H1 (cell line): ENCODE data around the gene VWA5A. TPM values are rescaled to one million over a fixed set of nuclear protein-coding genes. Genes with fewer than 3 reads are reported as not detected.

Experiments used
- ATF2 ChIP-seq: IDR thresholded peaks from 2 replicates; pipeline ENCODE4 v1.6.1; 2012; ENCODE audit warnings: low read length, inconsistent platforms
- ATF3 ChIP-seq: IDR thresholded peaks from 2 replicates; pipeline ENCODE4 v1.6.1; 2011; ENCODE audit warnings: low read depth, mild to moderate bottlenecking, low read length; ENCODE audit not compliant: insufficient read depth
- CTCF ChIP-seq, 3 experiments: IDR thresholded peaks; 1 replicate in 2 of 3; 2 replicates in 1 of 3; pipeline versions ENCODE4 v1.5.1 to v1.6.1; 2011; ENCODE audit warnings: low read length in 3 of 3, mild to moderate bottlenecking in 3 of 3, inconsistent platforms in 2 of 3, low read depth in 1 of 3, moderate library complexity in 1 of 3; ENCODE audit not compliant: insufficient read depth in 1 of 3; ENCODE audit errors: control extremely low read depth in 1 of 3
- SUZ12 ChIP-seq: fragments of 200-600 bp; sonication (generic); IDR thresholded peaks from 2 replicates; pipeline ENCODE4 v1.6.1; 2012; ENCODE audit warnings: mild to moderate bottlenecking, inconsistent platforms, low read length, moderate library complexity, mixed read lengths
- polyA plus RNA-seq, 7 experiments: library from polyadenylated mRNA; depleted of rRNA in 3 of 7; stranded (reverse) in 5 of 7; unstranded in 2 of 7; fragments of >200 nt in 5 of 7; fragments of 200-250 nt in 2 of 7; gene quantifications; 1 replicate in 5 of 7; 2 replicates in 1 of 7; 4 replicates in 1 of 7; pipeline versions ENCODE4 v1.2.1 to v1.2.3, GENCODE V29; 2011 to 2013; ENCODE audit warnings: missing spikeins in 2 of 7, mixed read lengths in 2 of 7
- total RNA-seq: library from RNA; stranded (reverse); fragmentation: NEBNext Ultra II Directional; extraction: Animal tissue kit (Norgen Biotek cat#: 25700); gene quantifications from 2 replicates; pipeline ENCODE4 v1.2.1, GENCODE V29; 2021

Gene VWA5A
- total and polyA plus RNA-seq, 2 of the 8 experiments (the other 6 are each of a cell fraction or from before 2014, with no cell fraction given) = 12.5 to 20.4 TPM

DNA sequence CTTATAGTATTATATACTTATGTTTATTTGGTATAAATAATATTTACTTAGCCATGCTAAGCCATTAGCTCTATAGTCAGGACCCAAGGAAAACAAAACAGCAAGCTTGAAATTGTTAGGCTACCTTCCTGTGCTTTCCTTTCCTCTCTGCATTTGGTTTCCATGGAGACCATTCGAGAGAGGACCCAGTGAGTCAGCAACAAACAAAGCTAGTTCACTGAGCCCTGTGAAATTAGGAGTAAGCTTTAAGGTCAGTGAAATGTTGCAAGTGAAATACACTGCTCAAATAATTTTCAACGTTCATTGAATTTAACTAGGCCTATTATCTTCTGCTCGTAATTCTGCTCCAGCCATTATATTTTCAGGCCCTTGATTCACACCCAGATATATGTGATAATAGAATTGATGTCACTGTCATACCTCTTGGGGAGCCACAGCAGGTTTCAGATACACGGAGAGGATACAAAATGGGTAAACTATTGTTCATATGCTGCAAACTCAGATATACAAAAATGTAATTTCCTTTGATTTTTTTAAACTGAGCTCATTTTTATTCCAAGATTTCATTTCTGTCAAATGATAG lies 58.8 kb downstream of the VWA5A start (continued):
- no peak for TF ChIP-seq CTCF (IDR thresholded peaks at IDR 0.05; ENCODE audit: control extremely low read depth in 1 of 3, insufficient read depth in 1 of 3, low read depth in 1 of 3, low read length in 3 of 3)
- TF ChIP-seq ATF3 = no peak
- no peak for TF ChIP-seq SUZ12
- TF ChIP-seq ATF2 = no peak
